GM19328 (cell line): ENCODE data around the gene TJP3.
"Not testable (repeated sequence)": the region's sequence is repeated elsewhere in the genome, so short reads cannot be mapped to it uniquely, and the experiment has no call there.

Experiments
- ATAC-seq: cut with Tn5 transposase; IDR thresholded peaks from one replicate; pipeline ENCODE4 v1.9.1; 2021; ENCODE audit warnings: mild to moderate bottlenecking, moderate library complexity; ENCODE audit not compliant: unreplicated experiment

Gene TJP3

GRCh38 chr19:3740431-3740830 lies 32.2 kb downstream of the TJP3 start:
- no peak for ATAC-seq

- ATAC-seq = no peak
Observed at GRCh38 chr19:3743486-3743885, 35.3 kb downstream of the TJP3 start.

GRCh38 chr19:3745363-3746045 lies 37.3 kb downstream of the TJP3 start:
- no peak for ATAC-seq

GRCh38 chr19:3746371-3747056 lies 38.3 kb downstream of the TJP3 start:
- no peak for ATAC-seq

- ATAC-seq = no peak
Observed at GRCh38 chr19:3748965-3749364, 40.8 kb downstream of the TJP3 start.

DNA sequence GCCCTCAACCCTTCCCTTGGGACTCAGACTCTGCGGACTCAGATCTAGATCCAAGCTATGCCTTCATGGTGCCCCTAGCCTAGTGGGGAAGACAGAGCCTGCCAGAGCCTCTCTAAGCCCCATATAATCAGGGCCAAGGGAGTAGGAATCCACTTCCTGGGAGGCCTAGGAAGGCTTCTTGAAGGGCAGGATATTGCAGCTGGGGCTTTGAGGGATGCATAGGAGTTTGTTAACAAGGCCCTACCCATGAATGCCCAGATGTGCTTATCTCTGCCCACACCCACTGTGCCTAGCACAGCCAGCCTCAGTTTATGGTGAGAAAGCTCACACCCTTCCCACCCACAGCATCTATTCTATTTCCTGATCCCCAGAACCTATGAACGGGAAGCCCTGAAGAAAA lies 42.0 kb downstream of the TJP3 start:
- ATAC-seq = no peak

DNA sequence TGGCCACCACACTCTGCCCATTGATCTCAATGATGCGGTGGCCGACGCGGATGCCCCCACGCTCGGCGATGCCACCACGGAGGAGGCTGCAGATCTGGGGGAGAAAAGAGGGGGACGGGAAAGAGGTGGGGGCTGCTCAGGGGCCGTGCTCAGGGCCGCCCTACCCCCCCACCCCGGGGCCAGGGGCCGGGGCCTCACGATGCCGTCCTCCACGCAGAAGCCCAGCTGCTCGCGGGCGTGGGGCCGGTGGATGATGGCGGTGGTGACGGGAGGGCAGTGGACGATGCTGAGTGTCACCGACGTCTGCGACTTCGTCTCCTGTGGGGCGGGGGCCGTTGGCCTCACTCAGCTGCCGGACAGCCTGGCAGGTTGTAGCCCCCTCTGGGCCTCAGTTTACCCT lies 43.1 kb downstream of the TJP3 start:
- ATAC-seq = no peak

DNA sequence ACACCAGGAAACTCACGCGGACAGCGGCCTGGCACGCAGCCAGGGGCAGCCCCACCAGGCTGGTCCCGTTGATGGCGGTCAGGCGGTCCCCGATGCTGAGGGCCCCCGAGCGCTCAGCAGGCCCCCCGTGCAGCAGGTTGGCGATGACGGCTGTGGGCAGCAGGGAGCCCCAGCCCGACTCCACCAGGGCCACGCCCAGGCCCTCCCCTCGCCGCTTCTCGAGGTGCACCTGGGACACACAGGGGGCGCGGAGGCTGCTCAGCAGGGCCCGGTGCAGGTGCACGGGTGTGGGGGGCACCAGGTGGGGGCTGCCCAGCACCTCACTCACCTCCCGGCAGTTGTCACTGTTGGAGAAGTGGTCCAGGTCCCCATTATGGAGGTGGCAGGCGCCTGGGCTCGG lies 44.3 kb downstream of the TJP3 start:
- no peak for ATAC-seq

DNA sequence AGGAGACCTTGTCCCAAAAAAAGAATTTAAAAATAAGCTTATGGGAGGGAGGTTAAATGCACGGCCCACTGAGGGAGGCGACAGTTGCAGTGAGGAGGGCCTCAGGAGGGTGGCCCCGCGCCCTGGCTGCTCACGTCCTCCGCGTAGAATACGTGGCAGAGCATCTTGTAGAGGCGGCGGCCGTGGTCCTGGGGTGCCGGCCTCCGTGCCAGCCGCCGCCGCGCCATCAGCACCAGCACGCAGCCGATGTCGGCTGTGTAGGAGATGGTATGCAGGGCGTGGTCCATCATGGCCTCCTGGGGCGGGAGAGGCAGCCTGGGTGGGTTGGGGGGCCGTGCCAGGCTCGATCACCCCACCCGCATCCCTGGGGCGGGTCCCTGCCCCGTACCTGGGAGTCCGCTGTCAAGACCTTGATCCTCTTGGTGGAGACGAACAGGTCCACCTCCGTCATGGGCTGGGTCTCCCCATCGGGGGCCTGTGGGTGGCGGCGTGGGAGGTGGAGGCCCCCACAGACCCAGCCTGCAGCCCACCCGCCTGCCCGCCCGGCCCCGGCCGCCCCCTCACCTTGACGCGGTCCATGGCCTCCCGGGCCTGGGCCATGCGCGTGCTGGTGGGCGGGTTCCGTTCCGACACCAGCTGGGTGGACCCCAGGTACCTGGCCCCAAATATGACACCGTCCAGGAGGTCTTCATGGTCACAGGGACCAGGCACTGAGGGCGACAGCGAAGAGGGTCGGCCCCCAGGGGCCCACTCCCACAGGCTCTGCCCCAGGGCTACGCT lies 45.6 kb downstream of the TJP3 start:
- no peak for ATAC-seq

GRCh38 chr19:3757705-3758104 lies 49.5 kb downstream of the TJP3 start:
- not testable (repeated sequence) for ATAC-seq

DNA sequence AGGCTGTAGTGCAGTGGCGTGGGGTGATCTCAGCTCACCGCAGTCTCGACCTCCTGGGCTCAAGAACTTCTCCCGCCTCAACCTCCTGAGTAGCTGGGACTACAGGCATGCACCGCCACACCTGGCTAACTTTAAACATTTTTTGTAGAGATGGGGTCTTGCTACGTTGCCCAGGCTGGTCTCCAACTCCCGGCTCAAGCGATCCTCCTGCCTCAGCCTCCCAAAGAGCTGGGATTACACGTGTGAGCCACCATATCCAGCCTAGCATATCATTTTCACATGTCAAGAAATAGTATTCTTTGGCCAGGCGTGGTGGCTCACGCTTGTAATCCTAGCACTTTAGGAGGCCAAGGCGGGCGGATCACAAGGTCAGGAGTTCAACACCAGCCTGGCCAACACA lies 50.1 kb downstream of the TJP3 start:
- ATAC-seq = not testable (repeated sequence)

DNA sequence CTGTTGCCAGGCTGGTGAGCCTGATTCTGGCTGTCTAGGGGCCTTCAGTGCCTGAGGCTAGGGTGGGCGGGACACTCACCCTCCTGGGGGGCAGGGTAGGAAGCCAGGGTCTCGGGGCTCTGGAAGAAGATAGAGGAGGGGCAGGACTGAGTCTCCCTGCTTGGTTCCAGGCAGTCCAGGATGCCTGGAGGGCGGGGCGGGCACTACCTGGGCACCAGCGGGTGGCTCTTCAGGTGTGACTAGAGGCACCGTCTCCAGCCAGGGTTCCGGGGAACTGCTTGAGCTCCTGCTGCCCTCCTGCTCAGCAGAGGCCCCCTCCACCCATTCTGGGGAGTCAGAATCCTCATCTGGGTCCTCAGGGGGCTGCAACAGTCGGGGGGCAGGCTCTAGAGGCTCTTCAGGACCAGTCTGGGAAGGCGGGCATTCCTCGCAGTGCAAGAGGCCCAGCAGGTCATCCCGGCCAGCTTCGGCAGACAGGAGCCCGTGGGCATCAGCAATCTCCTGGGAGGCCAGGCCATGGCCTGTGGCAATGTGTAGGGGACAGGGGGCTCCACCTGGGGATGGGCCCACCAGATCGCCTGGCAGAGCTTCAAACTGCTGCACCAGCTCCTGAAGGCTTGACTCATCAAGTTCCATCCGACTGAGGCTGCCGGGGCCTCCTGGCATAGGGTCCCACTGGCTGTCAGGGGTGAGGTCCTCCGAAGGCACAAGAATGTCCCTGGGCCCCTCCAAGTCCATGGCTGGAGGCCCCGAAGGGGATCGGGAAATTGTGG lies 51.5 kb downstream of the TJP3 start:
- ATAC-seq = no peak

GRCh38 chr19:3760871-3761361 lies 52.7 kb downstream of the TJP3 start:
- ATAC-seq = no peak

DNA sequence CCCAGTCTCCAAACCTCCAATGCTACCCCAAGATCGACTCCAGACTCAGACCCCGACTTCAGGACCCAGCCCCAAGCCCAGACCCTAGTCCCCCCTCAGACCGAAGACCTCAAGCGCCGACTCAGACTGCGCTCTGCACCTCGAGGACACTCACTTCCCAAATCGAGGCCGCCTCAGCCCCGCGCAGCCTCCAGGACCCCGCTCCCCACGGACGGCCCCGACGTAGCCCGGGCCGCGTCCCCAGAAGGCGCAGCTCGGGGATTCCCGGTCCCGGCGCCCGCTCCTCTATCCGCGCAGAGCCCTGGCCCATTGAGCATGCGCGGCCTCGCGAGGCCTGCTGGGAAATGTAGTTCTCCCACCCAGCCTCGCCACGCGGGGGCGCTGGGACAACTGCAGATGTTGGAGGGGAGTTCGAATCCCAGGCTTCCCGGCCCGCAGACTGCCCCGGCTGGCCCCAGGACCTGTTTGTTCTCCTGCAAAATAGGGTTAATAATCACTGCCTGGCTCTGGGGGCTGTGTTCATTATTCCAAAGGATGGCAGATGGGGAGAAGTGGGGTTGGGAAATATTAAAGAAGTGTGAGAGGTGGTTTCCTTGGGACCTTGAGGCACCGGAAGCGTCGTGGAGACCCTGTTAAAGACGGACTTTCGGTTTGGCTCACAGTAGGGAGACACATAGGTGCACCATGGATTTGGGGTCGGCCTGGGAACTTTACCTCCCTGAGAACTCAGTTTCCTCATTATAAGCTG lies 53.4 kb downstream of the TJP3 start, which contains the start of gene APBA3:
TSS of gene APBA3 (minus strand) at position 311 of the 748 bp plus-strand sequence. CDS start 1,428 bp downstream, outside the sequence.
- no peak for ATAC-seq

- no peak for ATAC-seq
Observed at GRCh38 chr19:3762130-3762473, 53.9 kb downstream of the TJP3 start.

- peak; percentile 80 for ATAC-seq
Observed at GRCh38 chr19:3762501-3763459, 54.6 kb downstream of the TJP3 start, which contains the start of gene MRPL54. Gene MRPL54 (plus strand): TSS chr19:3762682. CDS start chr19:3762701, 19 bp downstream.

- no peak for ATAC-seq
Observed at GRCh38 chr19:3765121-3765520, 56.9 kb downstream of the TJP3 start.

DNA sequence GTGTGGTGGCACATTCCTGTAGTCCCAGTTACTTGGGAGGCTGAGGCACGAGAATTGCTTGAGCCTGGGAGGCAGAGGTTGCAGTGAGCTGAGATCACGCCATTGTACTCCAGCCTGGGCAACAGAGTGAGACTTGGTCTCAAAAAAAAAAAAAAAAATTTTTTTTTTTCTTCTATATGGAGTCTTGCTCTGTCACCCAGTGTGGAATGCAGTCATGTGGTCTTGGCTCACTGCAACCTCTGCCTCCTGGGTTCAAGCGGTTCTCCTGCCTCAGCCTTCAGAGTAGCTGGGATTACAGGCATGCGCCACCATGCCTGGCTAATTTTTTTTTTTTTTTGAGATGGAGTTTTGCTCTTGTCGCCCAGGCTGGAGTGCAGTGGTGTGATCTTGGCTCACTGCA lies 57.6 kb downstream of the TJP3 start:
- not testable (repeated sequence) for ATAC-seq

GRCh38 chr19:3766520-3766919 lies 58.3 kb downstream of the TJP3 start:
- no peak for ATAC-seq
